ENCODE measurements around the gene KCNH3.

KCNH3 gene

GRCh38 chr12:49548822-49549648 lies 10.2 kb downstream of the KCNH3 start:
- H3K36me3 ChIP-seq (ENCODE audit: insufficient read depth, low read length): no peaks in the 10 kb centered on the region
- no peaks in the 10 kb centered on the region for H3K9me3 ChIP-seq (ENCODE audit: insufficient read depth, low read depth, low read length)
- no peak for TF ChIP-seq CTCF (conservative IDR thresholded peaks at IDR 0.05; ENCODE audit: low read length)
- no peak for TF ChIP-seq EZH2phosphoT487 (IDR thresholded peaks at IDR 0.05; ENCODE audit: borderline replicate concordance)
- H3F3A ChIP-seq (ENCODE audit: low read depth): no peaks in the 10 kb centered on the region
- H4K20me1 ChIP-seq (ENCODE audit: insufficient read depth, low read length, poor library complexity, severe bottlenecking): no peaks in the 10 kb centered on the region
- H3K4me1 ChIP-seq (ENCODE audit: insufficient read depth, low read length, poor library complexity, severe bottlenecking): peaks cover 23% of the 10 kb centered on the region
- H3K27me3 ChIP-seq (ENCODE audit: insufficient read depth, low read length, poor library complexity, severe bottlenecking): no peaks in the 10 kb centered on the region
- H3K79me2 ChIP-seq (ENCODE audit: insufficient read depth, low read length): no peaks in the 10 kb centered on the region
- H3K9me2 ChIP-seq (replicated peaks; ENCODE audit: low read depth, low read length): no peaks in the 10 kb centered on the region
- H3K4me2 ChIP-seq (ENCODE audit: low read depth, low read length, poor library complexity, severe bottlenecking): no peak overlapping the region
- H2AFZ ChIP-seq (ENCODE audit: low read length): no peak overlapping the region
- H3K9ac ChIP-seq (ENCODE audit: low read depth, low read length, poor library complexity, severe bottlenecking): no peak overlapping the region
- no peak overlapping the region for H3K4me3 ChIP-seq (ENCODE audit: low read length, poor library complexity, severe bottlenecking)

GRCh38 chr12:49549735-49550692 lies 11.2 kb downstream of the KCNH3 start:
- Histone ChIP-seq H3K4me2 (ENCODE audit: low read depth, low read length, poor library complexity, severe bottlenecking) (no peak overlapping the region), H3K9me2 (replicated peaks; ENCODE audit: low read depth, low read length) (no peaks in the 10 kb centered on the region), H3K79me2 (ENCODE audit: insufficient read depth, low read length) (no peaks in the 10 kb centered on the region), H2AFZ (ENCODE audit: low read length) (no peak overlapping the region), H3K4me3 (ENCODE audit: low read length, poor library complexity, severe bottlenecking) (no peak overlapping the region), H3K9me3 (ENCODE audit: insufficient read depth, low read depth, low read length) (no peaks in the 10 kb centered on the region), H3K4me1 (ENCODE audit: insufficient read depth, low read length, poor library complexity, severe bottlenecking) (peaks cover 23% of the 10 kb centered on the region), H3K9ac (ENCODE audit: low read depth, low read length, poor library complexity, severe bottlenecking) (no peak overlapping the region), H3K27me3 (ENCODE audit: insufficient read depth, low read length, poor library complexity, severe bottlenecking) (no peaks in the 10 kb centered on the region), H3K36me3 (ENCODE audit: insufficient read depth, low read length) (no peaks in the 10 kb centered on the region), H3F3A (ENCODE audit: low read depth) (no peaks in the 10 kb centered on the region), H4K20me1 (ENCODE audit: insufficient read depth, low read length, poor library complexity, severe bottlenecking) (no peaks in the 10 kb centered on the region)
- TF ChIP-seq CTCF (conservative IDR thresholded peaks at IDR 0.05; ENCODE audit: low read length): no peak
- TF ChIP-seq EZH2phosphoT487 (IDR thresholded peaks at IDR 0.05; ENCODE audit: borderline replicate concordance): no peak

GRCh38 chr12:49550693-49551252 lies 11.9 kb downstream of the KCNH3 start:
- Histone ChIP-seq H3F3A (ENCODE audit: low read depth) (no peaks in the 10 kb centered on the region), H3K9ac (ENCODE audit: low read depth, low read length, poor library complexity, severe bottlenecking) (no peak overlapping the region), H3K4me3 (ENCODE audit: low read length, poor library complexity, severe bottlenecking) (no peak overlapping the region), H2AFZ (ENCODE audit: low read length) (no peak overlapping the region), H3K9me2 (replicated peaks; ENCODE audit: low read depth, low read length) (no peaks in the 10 kb centered on the region), H3K4me2 (ENCODE audit: low read depth, low read length, poor library complexity, severe bottlenecking) (no peak overlapping the region), H3K9me3 (ENCODE audit: insufficient read depth, low read depth, low read length) (no peaks in the 10 kb centered on the region), H3K4me1 (ENCODE audit: insufficient read depth, low read length, poor library complexity, severe bottlenecking) (peaks cover 23% of the 10 kb centered on the region), H3K36me3 (ENCODE audit: insufficient read depth, low read length) (no peaks in the 10 kb centered on the region), H3K79me2 (ENCODE audit: insufficient read depth, low read length) (no peaks in the 10 kb centered on the region), H3K27me3 (ENCODE audit: insufficient read depth, low read length, poor library complexity, severe bottlenecking) (no peaks in the 10 kb centered on the region), H4K20me1 (ENCODE audit: insufficient read depth, low read length, poor library complexity, severe bottlenecking) (no peaks in the 10 kb centered on the region)
- no peak for TF ChIP-seq EZH2phosphoT487 (IDR thresholded peaks at IDR 0.05; ENCODE audit: borderline replicate concordance)
- TF ChIP-seq CTCF (conservative IDR thresholded peaks at IDR 0.05; ENCODE audit: low read length): no peak
